Measurements from ENCODE around the gene TIMP4.

GRCh38 chr3:12187448-12188327 is 29.0 kb upstream of the TIMP4 start:
- no peak for TF ChIP-seq RARB (CRISPR knock-in tag; IDR thresholded peaks at IDR 0.05)
- TF ChIP-seq POLR2A (IDR thresholded peaks at IDR 0.05; ENCODE audit: low read length): no peak
- no peak for TF ChIP-seq CEBPB (IDR thresholded peaks at IDR 0.05)
- TF ChIP-seq, protein P1, sequence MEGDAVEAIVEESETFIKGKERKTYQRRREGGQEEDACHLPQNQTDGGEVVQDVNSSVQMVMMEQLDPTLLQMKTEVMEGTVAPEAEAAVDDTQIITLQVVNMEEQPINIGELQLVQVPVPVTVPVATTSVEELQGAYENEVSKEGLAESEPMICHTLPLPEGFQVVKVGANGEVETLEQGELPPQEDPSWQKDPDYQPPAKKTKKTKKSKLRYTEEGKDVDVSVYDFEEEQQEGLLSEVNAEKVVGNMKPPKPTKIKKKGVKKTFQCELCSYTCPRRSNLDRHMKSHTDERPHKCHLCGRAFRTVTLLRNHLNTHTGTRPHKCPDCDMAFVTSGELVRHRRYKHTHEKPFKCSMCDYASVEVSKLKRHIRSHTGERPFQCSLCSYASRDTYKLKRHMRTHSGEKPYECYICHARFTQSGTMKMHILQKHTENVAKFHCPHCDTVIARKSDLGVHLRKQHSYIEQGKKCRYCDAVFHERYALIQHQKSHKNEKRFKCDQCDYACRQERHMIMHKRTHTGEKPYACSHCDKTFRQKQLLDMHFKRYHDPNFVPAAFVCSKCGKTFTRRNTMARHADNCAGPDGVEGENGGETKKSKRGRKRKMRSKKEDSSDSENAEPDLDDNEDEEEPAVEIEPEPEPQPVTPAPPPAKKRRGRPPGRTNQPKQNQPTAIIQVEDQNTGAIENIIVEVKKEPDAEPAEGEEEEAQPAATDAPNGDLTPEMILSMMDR (IDR thresholded peaks at IDR 0.05): no peak

Data from A549 (cell line).